HEK293 (cell line): ENCODE data around the gene ANXA3.
A peak's percentile ranks its signal among the peaks of the same experiment; 100 is the strongest.

Source experiments
- CTCF ChIA-PET: fragments of 350-600 bp; formaldehyde crosslinking; extraction: SDS; loops from one replicate; lab custom pipeline; 2021; ENCODE audit warnings: antibody characterized with exemption; lab: Yijun Ruan, JAX
- POLR2A ChIA-PET: fragments of 300-600 bp; formaldehyde crosslinking; extraction: SDS; loops from one replicate; lab custom pipeline; 2020; ENCODE audit warnings: antibody characterized with exemption, inconsistent platforms; lab: Yijun Ruan, JAX
- H3K27ac ChIP-seq: fragments of 200-500 bp; sonication (Bioruptor generic); 2 replicates; pipeline ENCODE4 v1.5.1; 2014; ENCODE audit warnings: low read depth, low read length, control low read depth, inconsistent platforms; ENCODE audit errors: extremely low read depth
- H3K36me3 ChIP-seq, 2 experiments: fragments of 200-500 bp in 1 of 2; sonication (Bioruptor generic) in 1 of 2; 1 replicate in 1 of 2; 2 replicates in 1 of 2; pipeline ENCODE4 v1.5.1; 2014 to 2017; ENCODE audit warnings: inconsistent platforms in 2 of 2, low read length in 2 of 2; ENCODE audit not compliant: control insufficient read depth in 2 of 2, insufficient read depth in 1 of 2
- H3K4me1 ChIP-seq: fragments of 200-500 bp; sonication (Bioruptor generic); 2 replicates; pipeline ENCODE4 v1.5.1; 2014; ENCODE audit warnings: mild to moderate bottlenecking, low read length, inconsistent platforms; ENCODE audit not compliant: control insufficient read depth, insufficient read depth
- H3K4me3 ChIP-seq: 2 replicates; pipeline ENCODE4 v1.5.1; 2011; ENCODE audit warnings: low read depth, mild to moderate bottlenecking, control low read depth, low read length, moderate library complexity
- H3K9me3 ChIP-seq: fragments of 200-500 bp; sonication (Bioruptor generic); 2 replicates; pipeline ENCODE4 v1.5.1; 2014; ENCODE audit warnings: low read depth, low read length, inconsistent platforms; ENCODE audit not compliant: control insufficient read depth, insufficient read depth
- FEZF1 ChIP-seq: fragments of 450-650 bp; formaldehyde crosslinking; IDR thresholded peaks from 2 replicates; pipeline ENCODE4 v1.5.1; 2016; ENCODE audit warnings: missing biosample characterization, missing genetic modification characterization
- GFI1B ChIP-seq: fragments of 450-650 bp; formaldehyde crosslinking; IDR thresholded peaks from 2 replicates; pipeline ENCODE4 v1.5.1; 2016; ENCODE audit warnings: missing biosample characterization, missing genetic modification characterization
- KLF10 ChIP-seq: fragments of 450-650 bp; IDR thresholded peaks from 2 replicates; pipeline ENCODE4 v1.5.1; 2018; ENCODE audit warnings: missing biosample characterization, mild to moderate bottlenecking, missing genetic modification characterization
- KLF16 ChIP-seq: fragments of 450-650 bp; formaldehyde crosslinking; IDR thresholded peaks from 2 replicates; pipeline ENCODE4 v1.5.1; 2017; ENCODE audit warnings: missing biosample characterization, missing genetic modification characterization
- MYNN ChIP-seq: fragments of 450-650 bp; formaldehyde crosslinking; IDR thresholded peaks from 2 replicates; pipeline ENCODE4 v1.5.1; 2016; ENCODE audit warnings: missing biosample characterization, missing genetic modification characterization, borderline replicate concordance
- ZIC2 ChIP-seq: fragments of 450-650 bp; formaldehyde crosslinking; IDR thresholded peaks from 2 replicates; pipeline ENCODE4 v1.5.1; 2016; ENCODE audit warnings: missing biosample characterization, missing genetic modification characterization
- ZNF114 ChIP-seq: fragments of 450-650 bp; formaldehyde crosslinking; IDR thresholded peaks from 2 replicates; pipeline ENCODE4 v1.5.0; 2017; ENCODE audit warnings: missing biosample characterization, missing genetic modification characterization
- ZNF266 ChIP-seq: fragments of 450-650 bp; formaldehyde crosslinking; IDR thresholded peaks from 2 replicates; pipeline ENCODE4 v1.5.1; 2016; ENCODE audit warnings: missing biosample characterization, missing genetic modification characterization, low read depth
- ZNF398 ChIP-seq: fragments of 450-650 bp; formaldehyde crosslinking; IDR thresholded peaks from 2 replicates; pipeline ENCODE4 v1.5.1; 2017; ENCODE audit warnings: missing biosample characterization, missing genetic modification characterization
- ZNF433 ChIP-seq: fragments of 450-650 bp; formaldehyde crosslinking; IDR thresholded peaks from 2 replicates; pipeline ENCODE4 v1.5.1; 2016; ENCODE audit warnings: missing biosample characterization, missing genetic modification characterization, low read depth
- ZNF473 ChIP-seq: fragments of 450-650 bp; formaldehyde crosslinking; IDR thresholded peaks from 2 replicates; pipeline ENCODE4 v1.5.1; 2017; ENCODE audit warnings: missing biosample characterization, missing genetic modification characterization
- ZNF548 ChIP-seq: fragments of 450-650 bp; formaldehyde crosslinking; IDR thresholded peaks from 2 replicates; pipeline ENCODE4 v1.5.1; 2016; ENCODE audit warnings: missing biosample characterization, missing genetic modification characterization
- ZNF555 ChIP-seq: fragments of 450-650 bp; formaldehyde crosslinking; conservative IDR thresholded peaks from 2 replicates; pipeline ENCODE4 v1.5.1; 2017; ENCODE audit warnings: missing biosample characterization, mild to moderate bottlenecking, missing genetic modification characterization, inconsistent platforms
- ZNF561 ChIP-seq: fragments of 450-650 bp; IDR thresholded peaks from 2 replicates; pipeline ENCODE4 v1.5.1; 2018; ENCODE audit warnings: missing biosample characterization, missing genetic modification characterization, borderline replicate concordance
- ZNF596 ChIP-seq: fragments of 450-650 bp; IDR thresholded peaks from 2 replicates; pipeline ENCODE4 v1.5.0; 2018; ENCODE audit warnings: missing biosample characterization, mild to moderate bottlenecking, missing genetic modification characterization, moderate library complexity
- ZNF624 ChIP-seq: fragments of 450-650 bp; formaldehyde crosslinking; IDR thresholded peaks from 2 replicates; pipeline ENCODE4 v1.5.1; 2017; ENCODE audit warnings: missing biosample characterization, missing genetic modification characterization
- ZNF768 ChIP-seq: fragments of 450-650 bp; formaldehyde crosslinking; IDR thresholded peaks from 2 replicates; pipeline ENCODE4 v1.5.1; 2018; ENCODE audit warnings: missing biosample characterization, mild to moderate bottlenecking, missing genetic modification characterization
- ZNF792 ChIP-seq: fragments of 450-650 bp; formaldehyde crosslinking; IDR thresholded peaks from 2 replicates; pipeline ENCODE4 v1.5.1; 2016; ENCODE audit warnings: missing biosample characterization, missing genetic modification characterization
- ZNF830 ChIP-seq: fragments of 450-650 bp; IDR thresholded peaks from 2 replicates; pipeline ENCODE4 v1.5.0; 2018; ENCODE audit warnings: missing biosample characterization, missing genetic modification characterization, low read depth, mild to moderate bottlenecking, moderate library complexity
- TF ChIP-seq, protein P1 (sequence below): fragments of 450-650 bp; formaldehyde crosslinking; IDR thresholded peaks from 2 replicates; pipeline ENCODE4 v1.5.1; 2016; ENCODE audit warnings: missing biosample characterization, missing genetic modification characterization
- TF ChIP-seq, protein P2 (sequence below): fragments of 450-650 bp; formaldehyde crosslinking; IDR thresholded peaks from 2 replicates; pipeline ENCODE4 v1.5.1; 2016; ENCODE audit warnings: missing biosample characterization, missing genetic modification characterization, borderline replicate concordance
- TF ChIP-seq, protein P3 (sequence below): fragments of 450-650 bp; formaldehyde crosslinking; IDR thresholded peaks from 2 replicates; pipeline ENCODE4 v1.5.1; 2017; ENCODE audit warnings: missing biosample characterization, missing genetic modification characterization

The ANXA3 gene

DNA sequence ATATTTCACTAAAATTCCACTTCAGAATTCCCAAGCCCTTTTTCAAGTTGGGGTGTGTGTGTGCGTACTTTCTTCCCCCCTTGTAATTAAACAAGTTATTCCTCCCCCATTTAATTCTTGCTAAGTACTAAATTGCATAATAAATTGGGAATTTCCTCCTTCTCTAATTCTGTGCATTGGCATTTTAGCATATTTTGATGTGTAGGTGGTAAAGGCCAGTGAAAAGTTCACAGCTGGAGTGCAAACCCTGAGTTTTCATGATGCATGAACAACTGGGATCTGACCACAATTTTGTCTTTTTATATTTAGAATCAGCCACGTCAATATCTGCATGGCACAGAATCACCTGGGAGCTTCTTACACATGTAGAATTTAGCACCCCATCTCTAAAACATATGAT, 18.5 kb downstream of the ANXA3 start:
- Histone ChIP-seq H3K27ac (no peak overlapping the region), H3K9me3 (no peaks in the 10 kb centered on the region), H3K36me3 (no peaks in the 10 kb centered on the region), H3K4me3 (no peak overlapping the region), H3K4me1 (no peaks in the 10 kb centered on the region; the same call in 1 of the 2 replicates)
- ChIA-PET POLR2A (interaction anchor here (1.6 kb wide), 1 partner anchor 18 kb away, joined by 6 read pairs; the partner anchor contains the start of gene ANXA3), CTCF (interaction anchor here (0.7 kb wide), 1 partner anchor 865 kb away, joined by 3 read pairs; no protein-coding TSS in a partner anchor)
- TF ChIP-seq ZNF398 (tag by site-specific recombination): no peak
- no peak for TF ChIP-seq MYNN (tag by site-specific recombination)
- no peak for TF ChIP-seq ZNF768 (tag by site-specific recombination)

- Histone ChIP-seq H3K9me3 (no peaks in the 10 kb centered on the region), H3K36me3 (no peaks in the 10 kb centered on the region), H3K4me3 (no peak overlapping the region), H3K4me1 (no peaks in the 10 kb centered on the region; the same call in 1 of the 2 replicates), H3K27ac (no peak overlapping the region)
- TF ChIP-seq ZNF114 (tag by site-specific recombination) (no peak), ZNF624 (tag by site-specific recombination) (no peak), GFI1B (tag by site-specific recombination) (no peak)
- ChIA-PET CTCF (interaction anchor here (0.7 kb wide), 2 partner anchors 11 to 21 kb away, joined by 3 to 4 read pairs; no protein-coding TSS in a partner anchor), POLR2A (no interaction called here)
Measured at GRCh38 chr4:78571804-78572203, 20.2 kb downstream of the ANXA3 start.

GRCh38 chr4:78578674-78579425, 27.3 kb downstream of the ANXA3 start:
- no peak overlapping the region for H3K27ac ChIP-seq
- TF ChIP-seq ZNF561 (tag by site-specific recombination) (no peak), KLF10 (tag by site-specific recombination) (no peak), ZNF433 (tag by site-specific recombination) (0 out of 2 replicates have a peak, but pooled peaks have one; percentile 15), ZNF114 (tag by site-specific recombination) (no peak), KLF16 (no peak), ZNF473 (tag by site-specific recombination) (no peak), FEZF1 (tag by site-specific recombination) (no peak), ZNF555 (tag by site-specific recombination) (peak; percentile 42), ZNF548 (tag by site-specific recombination) (no peak), ZIC2 (tag by site-specific recombination) (no peak), ZNF830 (tag by site-specific recombination) (no peak), ZNF792 (tag by site-specific recombination) (no peak), ZNF266 (tag by site-specific recombination) (no peak), ZNF596 (tag by site-specific recombination) (no peak)
- TF ChIP-seq, protein P1, sequence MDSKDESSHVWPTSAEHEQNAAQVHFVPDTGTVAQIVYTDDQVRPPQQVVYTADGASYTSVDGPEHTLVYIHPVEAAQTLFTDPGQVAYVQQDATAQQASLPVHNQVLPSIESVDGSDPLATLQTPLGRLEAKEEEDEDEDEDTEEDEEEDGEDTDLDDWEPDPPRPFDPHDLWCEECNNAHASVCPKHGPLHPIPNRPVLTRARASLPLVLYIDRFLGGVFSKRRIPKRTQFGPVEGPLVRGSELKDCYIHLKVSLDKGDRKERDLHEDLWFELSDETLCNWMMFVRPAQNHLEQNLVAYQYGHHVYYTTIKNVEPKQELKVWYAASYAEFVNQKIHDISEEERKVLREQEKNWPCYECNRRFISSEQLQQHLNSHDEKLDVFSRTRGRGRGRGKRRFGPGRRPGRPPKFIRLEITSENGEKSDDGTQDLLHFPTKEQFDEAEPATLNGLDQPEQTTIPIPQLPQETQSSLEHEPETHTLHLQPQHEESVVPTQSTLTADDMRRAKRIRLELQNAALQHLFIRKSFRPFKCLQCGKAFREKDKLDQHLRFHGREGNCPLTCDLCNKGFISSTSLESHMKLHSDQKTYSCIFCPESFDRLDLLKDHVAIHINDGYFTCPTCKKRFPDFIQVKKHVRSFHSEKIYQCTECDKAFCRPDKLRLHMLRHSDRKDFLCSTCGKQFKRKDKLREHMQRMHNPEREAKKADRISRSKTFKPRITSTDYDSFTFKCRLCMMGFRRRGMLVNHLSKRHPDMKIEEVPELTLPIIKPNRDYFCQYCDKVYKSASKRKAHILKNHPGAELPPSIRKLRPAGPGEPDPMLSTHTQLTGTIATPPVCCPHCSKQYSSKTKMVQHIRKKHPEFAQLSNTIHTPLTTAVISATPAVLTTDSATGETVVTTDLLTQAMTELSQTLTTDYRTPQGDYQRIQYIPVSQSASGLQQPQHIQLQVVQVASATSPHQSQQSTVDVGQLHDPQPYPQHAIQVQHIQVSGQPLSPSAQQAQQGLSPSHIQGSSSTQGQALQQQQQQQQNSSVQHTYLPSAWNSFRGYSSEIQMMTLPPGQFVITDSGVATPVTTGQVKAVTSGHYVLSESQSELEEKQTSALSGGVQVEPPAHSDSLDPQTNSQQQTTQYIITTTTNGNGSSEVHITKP (tag by site-specific recombination): no peak
- TF ChIP-seq, protein P2, sequence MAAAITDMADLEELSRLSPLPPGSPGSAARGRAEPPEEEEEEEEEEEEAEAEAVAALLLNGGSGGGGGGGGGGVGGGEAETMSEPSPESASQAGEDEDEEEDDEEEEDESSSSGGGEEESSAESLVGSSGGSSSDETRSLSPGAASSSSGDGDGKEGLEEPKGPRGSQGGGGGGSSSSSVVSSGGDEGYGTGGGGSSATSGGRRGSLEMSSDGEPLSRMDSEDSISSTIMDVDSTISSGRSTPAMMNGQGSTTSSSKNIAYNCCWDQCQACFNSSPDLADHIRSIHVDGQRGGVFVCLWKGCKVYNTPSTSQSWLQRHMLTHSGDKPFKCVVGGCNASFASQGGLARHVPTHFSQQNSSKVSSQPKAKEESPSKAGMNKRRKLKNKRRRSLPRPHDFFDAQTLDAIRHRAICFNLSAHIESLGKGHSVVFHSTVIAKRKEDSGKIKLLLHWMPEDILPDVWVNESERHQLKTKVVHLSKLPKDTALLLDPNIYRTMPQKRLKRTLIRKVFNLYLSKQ (tag by site-specific recombination): 0 out of 2 replicates have a peak, but pooled peaks have one; percentile 32
- TF ChIP-seq, protein P3, sequence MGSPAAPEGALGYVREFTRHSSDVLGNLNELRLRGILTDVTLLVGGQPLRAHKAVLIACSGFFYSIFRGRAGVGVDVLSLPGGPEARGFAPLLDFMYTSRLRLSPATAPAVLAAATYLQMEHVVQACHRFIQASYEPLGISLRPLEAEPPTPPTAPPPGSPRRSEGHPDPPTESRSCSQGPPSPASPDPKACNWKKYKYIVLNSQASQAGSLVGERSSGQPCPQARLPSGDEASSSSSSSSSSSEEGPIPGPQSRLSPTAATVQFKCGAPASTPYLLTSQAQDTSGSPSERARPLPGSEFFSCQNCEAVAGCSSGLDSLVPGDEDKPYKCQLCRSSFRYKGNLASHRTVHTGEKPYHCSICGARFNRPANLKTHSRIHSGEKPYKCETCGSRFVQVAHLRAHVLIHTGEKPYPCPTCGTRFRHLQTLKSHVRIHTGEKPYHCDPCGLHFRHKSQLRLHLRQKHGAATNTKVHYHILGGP (tag by site-specific recombination): no peak

More at GRCh38 chr4:78578674-78579425, 27.3 kb downstream of the ANXA3 start:
- POLR2A ChIA-PET: no interaction called here
- H3K4me1 ChIP-seq: no peaks in the 10 kb centered on the region
- H3K9me3 ChIP-seq: no peaks in the 10 kb centered on the region
- CTCF ChIA-PET: no interaction called here
- no peak overlapping the region for H3K4me3 ChIP-seq
- no peaks in the 10 kb centered on the region for H3K36me3 ChIP-seq
